RWPE1 (cell line): Measurements from ENCODE around the gene PNMA8B.
A peak's percentile ranks its signal among the peaks of the same experiment; 100 is the strongest.

Experiments used
- CTCF ChIA-PET: fragments of 350-600 bp; sonication (Branson Sonifier 250); formaldehyde crosslinking; extraction: SDS; loops from one replicate; lab custom pipeline; 2021; lab: Yijun Ruan, JAX
- POLR2A ChIA-PET: fragments of 400-600 bp; formaldehyde crosslinking; extraction: SDS; loops from one replicate; lab custom pipeline; 2020; ENCODE audit warnings: antibody characterized with exemption; ENCODE audit not compliant: low non-redundant PET; lab: Yijun Ruan, JAX
- DNase-seq: peaks from one replicate; pipeline ENCODE4 v3.0.0; 2012; ENCODE audit warnings: low spot score
- H3K27ac ChIP-seq: fragments of 450-650 bp; 2 replicates; pipeline ENCODE4 v1.5.1; 2017
- CTCF ChIP-seq: fragments of 450-650 bp; conservative IDR thresholded peaks from 2 replicates; pipeline ENCODE4 v1.5.1; 2017; ENCODE audit warnings: low read depth, mild to moderate bottlenecking

Gene PNMA8B

GRCh38 chr19:46447006-46447405, 48.7 kb downstream of the PNMA8B start:
- H3K27ac ChIP-seq, result peak overlapping the region; percentile 49; the same call in 1 of the 2 replicates
- ChIA-PET POLR2A (no interaction called here), CTCF (interaction anchor here (0.5 kb wide), 2 partner anchors 122 to 410 kb away, joined by 3 to 7 read pairs; no protein-coding TSS in a partner anchor)
- no peak for DNase-seq
- no peak for TF ChIP-seq CTCF

GRCh38 chr19:46446021-46446420, 49.6 kb downstream of the PNMA8B start:
- ChIA-PET POLR2A (no interaction called here), CTCF (interaction anchor here (0.7 kb wide), 1 partner anchor 318 kb away, joined by 3 read pairs; no protein-coding TSS in a partner anchor)
- no peak for DNase-seq
- no peak for TF ChIP-seq CTCF
- H3K27ac ChIP-seq, result no peak overlapping the region

- peak; percentile 73 for DNase-seq
- ChIA-PET POLR2A (no interaction called here), CTCF (no interaction called here)
- H3K27ac ChIP-seq, result peak overlapping the region; percentile 87
- TF ChIP-seq CTCF, result no peak
Measured at GRCh38 chr19:46442808-46443450, 52.7 kb downstream of the PNMA8B start.

GRCh38 chr19:46441866-46442265, 53.8 kb downstream of the PNMA8B start:
- no peak for TF ChIP-seq CTCF
- ChIA-PET POLR2A (no interaction called here), CTCF (no interaction called here)
- no peak overlapping the region; the same call in 1 of the 2 replicates for H3K27ac ChIP-seq
- DNase-seq, result no peak
